Measurements from ENCODE around the gene PDE3B. TPM values are rescaled to one million over a fixed set of nuclear protein-coding genes. Genes with fewer than 3 reads are reported as not detected.

The PDE3B gene
- total RNA-seq, 1 experiment from 2014 or later: 4.8 TPM

- Histone ChIP-seq H3K4me1 (ENCODE audit: insufficient read depth, low read length, poor library complexity, severe bottlenecking) (peaks cover 5% of the 10 kb centered on the region), H3K27me3 (replicated peaks; ENCODE audit: insufficient read depth, low read depth, low read length, poor library complexity) (no peaks in the 10 kb centered on the region), H3K9me3 (ENCODE audit: low read depth, low read length, poor library complexity, severe bottlenecking) (no peaks in the 10 kb centered on the region), H3K4me3 (ENCODE audit: low read depth, low read length, poor library complexity, severe bottlenecking) (no peak overlapping the region), H3K27ac (ENCODE audit: low read depth, low read length, poor library complexity, severe bottlenecking) (no peak overlapping the region), H3K36me3 (ENCODE audit: insufficient read depth, low read length, poor library complexity, severe bottlenecking) (no peaks in the 10 kb centered on the region)
- no TSS peak for BruUV-seq (replicated peaks)
- DNase-seq (ENCODE audit: low spot score): peak; percentile 4
- ChIA-PET CTCF (interaction anchor here (0.7 kb wide), 1 partner anchor 119 kb away, joined by 3 read pairs; no protein-coding TSS in a partner anchor), POLR2A (ENCODE audit: low non-redundant PET) (no interaction called here)
- intact Hi-C loops (cut with micrococcal nuclease; ENCODE audit: unreplicated experiment): no loop called here
- TF ChIP-seq CTCF (conservative IDR thresholded peaks at IDR 0.05; ENCODE audit: low read depth, low read length): no peak
- no peak for TF ChIP-seq EZH2 (IDR thresholded peaks at IDR 0.05; ENCODE audit: borderline replicate concordance, low read depth, low read length, poor library complexity, severe bottlenecking)
These were observed 214.0 kb downstream of the PDE3B start for GRCh38 chr11:14857621-14858020.

- POLR2A ChIA-PET (ENCODE audit: low non-redundant PET): no interaction called here
- H3K4me3 ChIP-seq (ENCODE audit: low read depth, low read length, poor library complexity, severe bottlenecking): no peak overlapping the region
- BruUV-seq (replicated peaks): no TSS peak
These were observed 214.8 kb downstream of the PDE3B start for GRCh38 chr11:14858404-14858803.

GRCh38 chr11:14860511-14860910 is 216.9 kb downstream of the PDE3B start:
- peaks cover 5% of the 10 kb centered on the region for H3K4me1 ChIP-seq (ENCODE audit: insufficient read depth, low read length, poor library complexity, severe bottlenecking)
- BruUV-seq (replicated peaks): no TSS peak
- intact Hi-C loops (cut with micrococcal nuclease; ENCODE audit: unreplicated experiment): no loop called here
- DNase-seq (ENCODE audit: low spot score): no peak
- no peak for TF ChIP-seq EZH2 (IDR thresholded peaks at IDR 0.05; ENCODE audit: borderline replicate concordance, low read depth, low read length, poor library complexity, severe bottlenecking)
- TF ChIP-seq CTCF (conservative IDR thresholded peaks at IDR 0.05; ENCODE audit: low read depth, low read length): no peak
- H3K27ac ChIP-seq (ENCODE audit: low read depth, low read length, poor library complexity, severe bottlenecking): no peak overlapping the region
- POLR2A ChIA-PET (ENCODE audit: low non-redundant PET): no interaction called here
- no peaks in the 10 kb centered on the region for H3K9me3 ChIP-seq (ENCODE audit: low read depth, low read length, poor library complexity, severe bottlenecking)
- no peak overlapping the region for H3K4me3 ChIP-seq (ENCODE audit: low read depth, low read length, poor library complexity, severe bottlenecking)
- H3K27me3 ChIP-seq (replicated peaks; ENCODE audit: insufficient read depth, low read depth, low read length, poor library complexity): no peaks in the 10 kb centered on the region
- no peaks in the 10 kb centered on the region for H3K36me3 ChIP-seq (ENCODE audit: insufficient read depth, low read length, poor library complexity, severe bottlenecking)
- CTCF ChIA-PET: no interaction called here

More at GRCh38 chr11:14858404-14858803, 214.8 kb downstream of the PDE3B start:
- no peak for DNase-seq (ENCODE audit: low spot score)
- TF ChIP-seq CTCF (conservative IDR thresholded peaks at IDR 0.05; ENCODE audit: low read depth, low read length) (no peak), EZH2 (IDR thresholded peaks at IDR 0.05; ENCODE audit: borderline replicate concordance, low read depth, low read length, poor library complexity, severe bottlenecking) (no peak)
- Histone ChIP-seq H3K9me3 (ENCODE audit: low read depth, low read length, poor library complexity, severe bottlenecking) (no peaks in the 10 kb centered on the region), H3K4me1 (ENCODE audit: insufficient read depth, low read length, poor library complexity, severe bottlenecking) (peaks cover 5% of the 10 kb centered on the region), H3K27me3 (replicated peaks; ENCODE audit: insufficient read depth, low read depth, low read length, poor library complexity) (no peaks in the 10 kb centered on the region), H3K36me3 (ENCODE audit: insufficient read depth, low read length, poor library complexity, severe bottlenecking) (no peaks in the 10 kb centered on the region), H3K27ac (ENCODE audit: low read depth, low read length, poor library complexity, severe bottlenecking) (no peak overlapping the region)
- intact Hi-C loops (cut with micrococcal nuclease; ENCODE audit: unreplicated experiment): no loop called here
- CTCF ChIA-PET: no interaction called here
